D721Med (cell line): ENCODE results near the gene TMEM161B.
"Not testable (repeated sequence)": the region's sequence is repeated elsewhere in the genome, so short reads cannot be mapped to it uniquely, and the experiment has no call there.

ENCODE experiments used
- DNase-seq: peaks from one replicate; pipeline ENCODE4 v3.0.0; 2011; ENCODE audit warnings: low spot score; ENCODE audit not compliant: insufficient read length
- FAIRE-seq: peaks from 2 replicates; lab custom pipeline; 2011; peaks lifted over from hg19 to GRCh38; lab: Jason Lieb, UNC
- TF ChIP-seq, protein P1 (sequence below): IDR thresholded peaks from 2 replicates; pipeline ENCODE4 v1.5.1; 2012; ENCODE audit warnings: mild to moderate bottlenecking, control low read depth; ENCODE audit not compliant: insufficient read depth; ENCODE audit errors: missing control alignments

The TMEM161B gene

DNA sequence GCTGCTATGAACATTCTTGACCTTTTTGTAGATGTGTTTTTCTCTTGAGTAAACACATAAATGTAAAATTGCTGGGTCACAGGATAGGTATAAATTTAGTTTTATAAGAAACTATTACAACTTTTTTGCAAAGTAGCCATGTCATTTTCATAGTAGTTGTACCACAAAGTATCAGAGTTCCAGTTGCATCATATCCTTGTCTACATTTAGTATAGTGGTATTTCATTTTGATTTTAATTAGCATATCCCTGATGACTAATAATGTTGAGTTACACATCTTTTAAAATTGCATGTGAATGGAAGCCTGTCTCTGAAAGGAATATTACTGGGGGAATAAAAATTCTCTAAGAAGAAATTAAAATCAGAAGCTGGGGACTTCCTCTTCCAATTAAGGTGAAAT lies 85.4 kb downstream of the TMEM161B start:
- FAIRE-seq (no peak), DNase-seq (no peak)
- TF ChIP-seq, protein P1, sequence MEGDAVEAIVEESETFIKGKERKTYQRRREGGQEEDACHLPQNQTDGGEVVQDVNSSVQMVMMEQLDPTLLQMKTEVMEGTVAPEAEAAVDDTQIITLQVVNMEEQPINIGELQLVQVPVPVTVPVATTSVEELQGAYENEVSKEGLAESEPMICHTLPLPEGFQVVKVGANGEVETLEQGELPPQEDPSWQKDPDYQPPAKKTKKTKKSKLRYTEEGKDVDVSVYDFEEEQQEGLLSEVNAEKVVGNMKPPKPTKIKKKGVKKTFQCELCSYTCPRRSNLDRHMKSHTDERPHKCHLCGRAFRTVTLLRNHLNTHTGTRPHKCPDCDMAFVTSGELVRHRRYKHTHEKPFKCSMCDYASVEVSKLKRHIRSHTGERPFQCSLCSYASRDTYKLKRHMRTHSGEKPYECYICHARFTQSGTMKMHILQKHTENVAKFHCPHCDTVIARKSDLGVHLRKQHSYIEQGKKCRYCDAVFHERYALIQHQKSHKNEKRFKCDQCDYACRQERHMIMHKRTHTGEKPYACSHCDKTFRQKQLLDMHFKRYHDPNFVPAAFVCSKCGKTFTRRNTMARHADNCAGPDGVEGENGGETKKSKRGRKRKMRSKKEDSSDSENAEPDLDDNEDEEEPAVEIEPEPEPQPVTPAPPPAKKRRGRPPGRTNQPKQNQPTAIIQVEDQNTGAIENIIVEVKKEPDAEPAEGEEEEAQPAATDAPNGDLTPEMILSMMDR = no peak

DNA sequence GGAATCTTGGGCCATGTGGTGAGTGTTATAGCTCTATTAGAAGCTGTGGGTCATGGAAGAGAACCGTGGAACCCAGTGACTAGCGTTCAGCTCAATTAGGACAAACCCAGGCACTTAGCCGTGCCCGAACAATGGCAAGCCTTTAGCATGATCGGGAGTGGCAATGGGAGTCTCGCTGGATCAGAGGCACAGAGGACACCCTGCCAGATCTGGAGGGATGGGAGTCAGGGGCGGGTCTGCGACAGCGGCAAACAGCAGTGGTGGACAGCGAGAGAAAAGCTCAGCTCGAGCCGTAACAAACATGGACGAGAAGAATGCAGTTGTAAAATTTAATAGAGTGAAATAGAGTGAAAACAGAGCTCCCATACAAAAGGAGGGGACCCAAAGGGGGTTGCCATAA lies 91.2 kb downstream of the TMEM161B start:
- DNase-seq, FAIRE-seq: not testable (repeated sequence)

DNA sequence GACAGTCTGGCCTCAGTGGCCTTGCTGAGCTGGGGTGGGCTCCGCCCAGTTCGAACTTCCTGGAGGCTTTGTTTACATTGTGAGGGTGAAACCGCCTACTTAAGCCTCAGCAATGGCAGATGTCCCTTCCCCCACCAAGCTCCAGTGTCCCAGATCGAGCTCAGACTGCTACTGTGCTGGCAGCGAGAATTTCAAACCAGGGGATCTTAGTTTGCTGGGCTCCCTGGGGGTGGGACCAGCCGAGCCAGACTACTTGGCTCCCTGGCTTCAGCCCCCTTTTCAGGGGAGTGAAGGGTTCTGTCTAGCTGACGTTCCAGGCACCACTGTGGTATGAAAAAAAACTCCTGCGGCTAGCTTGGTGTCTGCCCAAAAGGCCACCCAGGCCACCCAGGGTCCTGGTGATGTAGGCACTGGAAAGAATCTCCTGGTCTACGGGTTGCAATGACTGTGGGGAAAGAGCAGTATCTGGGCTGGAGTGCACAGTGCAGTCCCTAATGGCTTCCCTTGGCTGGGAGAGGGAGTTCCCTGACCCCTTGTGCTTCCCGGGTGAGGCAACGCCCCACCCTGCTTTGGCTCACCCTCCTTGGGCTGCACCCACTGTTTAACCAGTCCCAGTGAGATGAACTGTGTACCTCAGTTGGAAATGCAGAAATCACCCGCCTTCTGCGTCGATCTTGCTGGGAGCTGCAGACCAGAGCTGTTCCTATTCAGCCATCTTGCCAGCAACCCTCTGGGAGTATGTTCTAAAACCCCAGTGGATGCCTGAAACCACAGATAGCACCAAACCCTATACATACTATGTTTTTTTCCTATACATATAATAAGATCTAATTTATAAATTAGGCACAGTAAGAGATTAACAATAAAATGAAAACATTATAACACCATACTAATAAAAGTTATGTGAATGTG lies 95.5 kb downstream of the TMEM161B start:
- no peak for FAIRE-seq
- TF ChIP-seq, protein P1 = no peak
- DNase-seq = no peak

DNA sequence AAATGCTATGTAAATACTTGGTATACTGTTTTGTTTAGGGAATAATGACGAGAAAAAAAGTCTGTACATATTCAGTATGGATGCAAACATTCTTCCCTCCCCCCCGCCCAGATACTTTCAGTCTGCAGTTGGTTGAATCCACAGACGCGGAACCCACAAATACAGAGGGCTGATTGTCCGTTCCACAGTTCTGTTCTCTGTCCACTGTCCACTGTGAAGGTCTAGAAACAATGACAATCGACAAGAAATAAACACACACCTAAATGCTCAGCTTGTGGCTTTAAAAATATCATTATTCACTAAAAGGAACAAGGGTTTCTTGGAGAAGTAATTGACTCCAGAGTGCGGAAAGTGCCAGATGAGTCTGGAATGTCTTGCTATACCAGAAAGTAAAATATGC lies 109.1 kb downstream of the TMEM161B start:
- no peak for FAIRE-seq
- TF ChIP-seq, protein P1 = no peak
- DNase-seq = no peak

DNA sequence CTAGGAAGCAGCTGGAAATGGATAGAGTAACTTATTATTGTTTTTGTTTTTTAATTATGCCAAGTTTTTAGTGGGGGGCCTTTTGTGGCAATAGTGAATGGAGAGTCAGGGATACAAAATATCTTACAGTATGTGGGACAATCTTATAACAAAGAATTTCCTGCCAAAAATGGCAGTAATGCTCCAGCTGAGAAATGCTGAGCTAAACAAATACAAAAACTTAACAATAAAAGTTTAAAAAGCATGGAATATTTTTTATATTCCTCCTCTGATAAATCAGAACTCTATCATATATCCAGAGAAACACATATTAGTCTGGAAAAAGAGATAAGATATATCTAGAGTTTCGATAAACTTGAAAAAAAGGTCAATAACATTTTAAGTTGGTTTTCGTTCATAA lies 110.6 kb downstream of the TMEM161B start:
- TF ChIP-seq, protein P1 = no peak

DNA sequence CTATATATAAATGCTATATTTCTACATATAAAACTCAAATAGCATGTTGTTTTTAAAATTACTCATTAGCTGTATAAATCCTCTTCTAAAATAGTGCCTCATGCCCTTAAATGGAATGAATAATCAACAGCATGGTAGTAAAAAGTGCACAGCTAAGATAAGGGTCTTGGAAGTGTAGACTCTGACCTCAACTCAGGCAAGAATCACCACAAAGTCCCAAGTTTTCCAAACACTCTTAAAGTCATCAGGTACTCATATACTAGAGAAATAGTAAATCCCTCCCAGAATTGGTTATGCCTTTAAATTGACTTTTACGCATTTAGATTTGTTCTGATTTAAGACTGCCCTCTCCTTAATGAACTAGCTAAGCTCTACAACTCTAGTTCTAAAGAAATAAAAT lies 113.8 kb downstream of the TMEM161B start:
- DNase-seq = no peak
- TF ChIP-seq, protein P1 = no peak
- no peak for FAIRE-seq

More for the DNA sequence above, 110.6 kb downstream of the TMEM161B start:
- DNase-seq (no peak), FAIRE-seq (no peak)

DNA sequence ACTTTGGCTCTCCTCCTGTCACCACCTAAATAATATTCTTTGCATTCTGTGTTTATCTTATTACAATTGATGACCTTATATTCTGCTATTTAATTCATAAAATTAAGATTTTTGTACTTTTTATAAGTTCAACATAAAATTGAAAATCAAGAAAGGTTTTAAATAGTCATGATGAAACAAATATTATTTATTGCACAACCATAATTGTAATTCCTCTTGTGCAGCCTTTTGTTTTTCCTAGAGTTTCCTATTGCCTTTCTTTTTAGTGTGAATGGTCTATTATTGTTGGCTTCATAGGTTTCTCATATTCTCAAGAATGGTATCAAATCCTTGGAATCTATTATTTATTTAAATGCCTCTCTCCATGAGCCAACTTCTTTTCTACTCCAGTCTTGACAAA lies 117.9 kb downstream of the TMEM161B start:
- no peak for FAIRE-seq
- no peak for DNase-seq

More for the DNA sequence above, 117.9 kb downstream of the TMEM161B start:
- TF ChIP-seq, protein P1 = no peak
